Measurements from ENCODE around the gene HOXB3. TPM values are rescaled to one million over a fixed set of nuclear protein-coding genes. Genes with fewer than 3 reads are reported as not detected.

HOXB3 gene
- total RNA-seq, 4 donors from 2014 or later, result 1.3 to 5.5 (median 2.2) TPM

DNA sequence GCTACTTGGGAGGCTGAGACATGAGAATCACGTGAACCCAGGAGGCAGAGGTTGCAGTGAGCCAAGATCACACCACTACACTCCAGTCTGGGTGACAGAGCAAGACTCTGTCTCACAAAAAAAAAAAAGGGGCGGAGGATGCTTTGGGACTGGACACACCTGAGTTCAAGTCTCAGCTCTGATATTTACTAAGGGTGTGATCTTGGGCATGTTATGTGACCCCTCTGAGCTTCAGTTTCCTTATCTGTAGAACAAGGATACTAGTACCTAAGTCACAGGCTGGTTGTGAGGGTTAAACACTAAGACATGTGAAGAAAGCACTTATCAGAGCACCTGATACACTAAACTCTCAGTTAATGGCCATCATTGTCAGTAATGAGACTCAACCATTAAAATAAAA is 85.1 kb downstream of the HOXB3 start:
- peaks cover 6 to 12% (median 7%) of the 10 kb centered on the region in 3 donors for H3K27me3 ChIP-seq

DNA sequence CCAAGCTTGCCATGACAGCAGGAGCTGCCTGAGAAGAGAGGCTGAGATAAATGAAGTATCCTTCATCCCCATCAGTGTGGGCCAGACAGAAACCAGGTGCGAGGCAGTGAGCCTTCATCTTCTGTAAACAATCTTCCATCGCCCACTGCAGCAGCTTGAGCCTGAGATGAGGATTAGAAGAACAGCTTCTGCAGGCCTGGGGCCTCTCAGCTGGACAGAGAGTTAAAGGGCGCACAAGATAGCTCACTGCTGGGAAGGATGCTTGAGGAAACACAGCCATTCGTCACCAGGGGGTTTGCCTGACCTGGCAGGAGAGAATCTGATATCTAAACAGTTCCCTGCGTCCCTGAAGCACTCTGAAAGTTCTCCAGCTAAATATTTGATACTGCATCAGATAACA is 86.3 kb downstream of the HOXB3 start:
- no peaks in the 10 kb centered on the region for H3K9me3 ChIP-seq
- H3K4me1 ChIP-seq, result no peaks in the 10 kb centered on the region
- in situ Hi-C loops (cut with MboI; ENCODE audit: low sequenced_read_pairs in 4 of 4) (no loop called here), intact Hi-C loops (cut with DNase I; ENCODE audit: low total_unique reads) (no loop called here)
- no peaks in the 10 kb centered on the region for H3K36me3 ChIP-seq
- peaks cover 6 to 9% (median 7%) of the 10 kb centered on the region in 3 donors for H3K27me3 ChIP-seq
- no peak overlapping the region for H3K4me3 ChIP-seq
- DNase-seq (no peak), ATAC-seq (no peak)
- H3K27ac ChIP-seq, result no peak overlapping the region
- no peak for TF ChIP-seq POLR2A (IDR thresholded peaks at IDR 0.05)
- TF ChIP-seq, protein P1, sequence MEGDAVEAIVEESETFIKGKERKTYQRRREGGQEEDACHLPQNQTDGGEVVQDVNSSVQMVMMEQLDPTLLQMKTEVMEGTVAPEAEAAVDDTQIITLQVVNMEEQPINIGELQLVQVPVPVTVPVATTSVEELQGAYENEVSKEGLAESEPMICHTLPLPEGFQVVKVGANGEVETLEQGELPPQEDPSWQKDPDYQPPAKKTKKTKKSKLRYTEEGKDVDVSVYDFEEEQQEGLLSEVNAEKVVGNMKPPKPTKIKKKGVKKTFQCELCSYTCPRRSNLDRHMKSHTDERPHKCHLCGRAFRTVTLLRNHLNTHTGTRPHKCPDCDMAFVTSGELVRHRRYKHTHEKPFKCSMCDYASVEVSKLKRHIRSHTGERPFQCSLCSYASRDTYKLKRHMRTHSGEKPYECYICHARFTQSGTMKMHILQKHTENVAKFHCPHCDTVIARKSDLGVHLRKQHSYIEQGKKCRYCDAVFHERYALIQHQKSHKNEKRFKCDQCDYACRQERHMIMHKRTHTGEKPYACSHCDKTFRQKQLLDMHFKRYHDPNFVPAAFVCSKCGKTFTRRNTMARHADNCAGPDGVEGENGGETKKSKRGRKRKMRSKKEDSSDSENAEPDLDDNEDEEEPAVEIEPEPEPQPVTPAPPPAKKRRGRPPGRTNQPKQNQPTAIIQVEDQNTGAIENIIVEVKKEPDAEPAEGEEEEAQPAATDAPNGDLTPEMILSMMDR (IDR thresholded peaks at IDR 0.05 in 4 of 5, conservative IDR thresholded peaks at IDR 0.05 in 1 of 5), result no peak

More for the DNA sequence above, 85.1 kb downstream of the HOXB3 start:
- H3K4me1 ChIP-seq, result no peaks in the 10 kb centered on the region
- no peak for ATAC-seq
- no peak overlapping the region for H3K27ac ChIP-seq
- no peaks in the 10 kb centered on the region for H3K9me3 ChIP-seq
- H3K4me3 ChIP-seq, result no peak overlapping the region
- TF ChIP-seq, protein P1 (IDR thresholded peaks at IDR 0.05 in 4 of 5, conservative IDR thresholded peaks at IDR 0.05 in 1 of 5), result no peak
- TF ChIP-seq POLR2A (IDR thresholded peaks at IDR 0.05), result no peak
- no peak for DNase-seq
- H3K36me3 ChIP-seq, result no peaks in the 10 kb centered on the region
- in situ Hi-C loops (cut with MboI; ENCODE audit: low sequenced_read_pairs in 4 of 4) (no loop called here), intact Hi-C loops (cut with DNase I; ENCODE audit: low total_unique reads) (no loop called here)

DNA sequence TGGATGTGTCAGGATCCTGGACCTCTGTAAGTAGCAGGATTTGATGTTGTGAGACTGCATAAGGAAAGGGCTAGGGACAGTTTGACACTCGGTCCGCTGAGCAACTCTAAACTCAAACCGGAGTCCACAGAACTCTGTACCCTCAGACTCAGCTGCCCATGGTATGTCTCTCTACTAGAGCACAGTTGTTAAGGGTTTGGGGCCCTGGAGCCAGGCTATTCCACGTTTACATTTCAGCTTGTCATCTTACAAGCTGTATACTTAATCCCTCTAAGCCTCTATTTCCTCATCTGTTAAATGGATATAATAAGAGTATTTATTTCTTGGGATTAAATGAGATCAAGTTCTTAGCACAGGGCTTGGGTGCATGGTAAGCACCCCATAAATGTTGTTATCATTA is 87.1 kb downstream of the HOXB3 start:
- no peak overlapping the region for H3K27ac ChIP-seq
- H3K36me3 ChIP-seq, result no peaks in the 10 kb centered on the region
- ATAC-seq (no peak), DNase-seq (no peak)
- H3K27me3 ChIP-seq, result peaks cover 2 to 7% (median 6%) of the 10 kb centered on the region in 3 donors
- TF ChIP-seq, protein P1 (IDR thresholded peaks at IDR 0.05 in 4 of 5, conservative IDR thresholded peaks at IDR 0.05 in 1 of 5), result no peak
- TF ChIP-seq POLR2A (IDR thresholded peaks at IDR 0.05), result no peak
- in situ Hi-C loops (cut with MboI; ENCODE audit: low sequenced_read_pairs in 4 of 4) (no loop called here), intact Hi-C loops (cut with DNase I; ENCODE audit: low total_unique reads) (no loop called here)
- H3K4me3 ChIP-seq, result no peak overlapping the region
- H3K9me3 ChIP-seq, result no peaks in the 10 kb centered on the region
- no peaks in the 10 kb centered on the region for H3K4me1 ChIP-seq

DNA sequence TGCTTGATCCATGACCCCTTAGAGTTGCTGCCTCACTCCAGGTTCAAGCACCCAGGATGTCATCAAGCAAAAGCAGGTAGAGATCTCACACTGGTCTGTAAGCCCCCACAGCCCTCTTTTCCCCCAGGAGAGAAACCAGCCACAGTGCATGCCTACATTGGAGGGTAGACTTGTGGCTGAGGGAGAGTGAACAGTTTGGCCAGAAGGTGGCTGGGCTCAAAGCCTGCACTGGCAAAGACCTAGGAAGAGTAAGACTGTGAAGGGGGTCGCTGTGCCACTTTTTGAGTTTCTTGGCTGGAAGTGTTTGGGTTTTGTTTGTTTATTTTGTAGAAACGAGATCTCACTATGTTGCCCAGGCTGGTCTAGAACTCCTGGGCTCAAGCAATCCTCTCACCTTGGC is 87.7 kb downstream of the HOXB3 start:
- H3K4me3 ChIP-seq, result no peak overlapping the region
- DNase-seq, result no peak
- no peaks in the 10 kb centered on the region for H3K9me3 ChIP-seq
- no peaks in the 10 kb centered on the region for H3K36me3 ChIP-seq
- no peak for ATAC-seq
- peaks cover 2 to 7% (median 6%) of the 10 kb centered on the region in 3 donors for H3K27me3 ChIP-seq
- no peaks in the 10 kb centered on the region for H3K4me1 ChIP-seq
- in situ Hi-C loops (cut with MboI; ENCODE audit: low sequenced_read_pairs in 4 of 4) (no loop called here), intact Hi-C loops (cut with DNase I; ENCODE audit: low total_unique reads) (no loop called here)
- TF ChIP-seq POLR2A (IDR thresholded peaks at IDR 0.05), result no peak
- TF ChIP-seq, protein P1 (IDR thresholded peaks at IDR 0.05 in 4 of 5, conservative IDR thresholded peaks at IDR 0.05 in 1 of 5), result no peak
- no peak overlapping the region for H3K27ac ChIP-seq

Data from gastrocnemius medialis (tissue), 4 donors.